Measurements from ENCODE around the gene WIPI1.
A peak's percentile ranks its signal among the peaks of the same experiment; 100 is the strongest.
"Not testable (repeated sequence)": the region's sequence is repeated elsewhere in the genome, so short reads cannot be mapped to it uniquely, and the experiment has no call there.

The WIPI1 gene

GRCh38 chr17:68435876-68436842 is 21.1 kb downstream of the WIPI1 start:
- peak; percentile 73 for DNase-seq

GRCh38 chr17:68435361-68435760 is 21.9 kb downstream of the WIPI1 start:
- no peak for DNase-seq

- no peak for DNase-seq
These were observed 23.3 kb downstream of the WIPI1 start for GRCh38 chr17:68433911-68434508.

- DNase-seq: no peak
These were observed 24.1 kb downstream of the WIPI1 start for GRCh38 chr17:68433211-68433610.

GRCh38 chr17:68432086-68432864 is 25.0 kb downstream of the WIPI1 start:
- no peak for DNase-seq

DNA sequence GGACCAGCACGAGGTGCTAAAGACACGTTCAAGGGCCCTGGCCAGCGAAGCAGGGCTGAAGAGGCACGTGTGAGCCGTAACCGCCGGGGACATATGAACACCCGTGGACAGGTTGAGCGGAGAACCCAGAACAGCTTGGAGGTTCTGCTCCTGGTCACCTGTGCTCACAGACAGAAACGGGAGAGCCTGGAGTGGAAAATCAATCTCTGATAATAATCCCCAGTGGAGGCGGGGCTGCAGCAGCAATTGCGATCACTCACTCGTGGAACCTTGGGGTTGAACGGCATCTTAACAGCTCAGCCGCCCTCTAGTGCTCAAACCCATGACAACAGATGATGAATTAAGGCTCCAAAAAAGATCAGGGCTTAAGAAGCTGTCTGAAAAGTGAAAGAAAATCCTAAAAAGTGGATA is 25.6 kb downstream of the WIPI1 start:
- DNase-seq: no peak

DNA sequence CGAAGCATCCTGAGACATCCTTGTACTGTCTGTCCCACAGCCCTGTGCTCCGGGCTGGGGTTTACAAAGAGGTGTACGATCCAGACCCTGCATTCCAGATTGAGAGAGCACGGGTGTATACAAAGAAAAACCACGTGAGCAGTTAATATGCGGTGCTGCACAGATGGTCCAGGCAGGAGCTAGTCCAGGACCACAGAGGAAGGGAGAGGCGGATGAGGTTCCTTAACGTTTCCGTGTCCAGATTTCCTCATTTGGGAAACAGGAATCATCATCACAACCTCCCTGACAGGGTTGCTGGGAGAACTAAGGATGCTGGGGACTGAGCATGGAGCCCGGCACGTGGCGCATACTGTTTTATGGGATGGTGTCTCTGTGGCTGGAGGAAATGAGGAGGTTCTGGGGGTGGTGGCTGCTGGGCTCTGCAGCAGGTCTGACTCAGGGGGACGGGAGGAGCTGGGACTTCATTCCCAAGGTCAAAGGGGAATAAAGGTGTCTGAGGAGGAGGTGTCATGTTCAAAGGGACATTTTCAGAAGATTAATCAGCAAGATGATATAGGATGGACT is 26.2 kb downstream of the WIPI1 start:
- DNase-seq: no peak

DNA sequence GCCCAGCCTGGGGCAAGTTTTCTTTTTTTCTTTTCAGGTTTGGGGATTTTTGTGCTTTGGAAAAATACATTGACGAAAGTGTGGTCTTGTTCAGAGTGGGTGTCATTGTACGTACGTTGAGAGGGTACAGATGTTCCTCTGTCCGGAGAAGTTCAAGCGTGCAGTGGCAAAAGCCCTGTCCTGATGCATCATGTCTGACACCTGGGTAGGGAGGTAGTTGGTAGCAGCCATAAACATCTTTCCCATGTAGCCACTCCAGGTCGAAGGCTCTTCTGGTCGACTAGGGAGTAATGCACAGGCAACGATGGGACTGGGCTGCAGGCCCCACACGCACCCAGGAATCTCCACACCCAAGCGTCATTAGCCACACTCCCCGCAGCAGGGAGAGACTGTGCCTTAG is 27.4 kb downstream of the WIPI1 start:
- DNase-seq: no peak

DNA sequence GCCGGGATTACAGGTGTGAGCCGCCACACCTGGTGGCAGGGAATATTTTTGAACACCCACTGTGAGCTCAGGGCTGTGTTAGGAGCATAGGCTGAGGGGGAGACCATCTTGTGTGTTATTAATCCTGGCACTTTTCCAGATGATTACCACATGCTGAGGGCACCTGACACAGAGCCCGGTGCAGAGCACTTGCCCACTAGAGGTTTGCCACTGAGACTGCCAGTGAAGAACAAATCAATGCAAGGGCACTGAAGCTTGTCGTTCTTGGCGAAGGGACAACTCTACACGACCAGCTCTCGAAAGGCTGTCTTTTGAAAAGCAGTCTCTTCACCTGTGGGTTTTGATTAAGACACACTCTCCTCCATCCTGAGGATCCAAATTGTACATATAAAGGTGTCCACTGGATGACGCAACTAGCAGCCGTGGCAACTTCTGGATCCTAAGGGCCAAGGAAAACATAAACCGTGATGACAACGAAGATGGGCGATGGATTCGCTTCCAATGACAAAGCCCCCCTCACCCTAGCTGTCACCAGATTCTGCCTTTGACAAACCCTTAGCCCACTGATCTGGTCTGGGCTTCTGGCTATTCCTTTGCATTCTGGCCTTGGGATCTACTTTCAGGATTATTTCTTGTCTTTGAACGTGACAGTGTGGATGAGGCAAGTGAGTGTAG is 28.7 kb downstream of the WIPI1 start:
- no peak for DNase-seq

DNA sequence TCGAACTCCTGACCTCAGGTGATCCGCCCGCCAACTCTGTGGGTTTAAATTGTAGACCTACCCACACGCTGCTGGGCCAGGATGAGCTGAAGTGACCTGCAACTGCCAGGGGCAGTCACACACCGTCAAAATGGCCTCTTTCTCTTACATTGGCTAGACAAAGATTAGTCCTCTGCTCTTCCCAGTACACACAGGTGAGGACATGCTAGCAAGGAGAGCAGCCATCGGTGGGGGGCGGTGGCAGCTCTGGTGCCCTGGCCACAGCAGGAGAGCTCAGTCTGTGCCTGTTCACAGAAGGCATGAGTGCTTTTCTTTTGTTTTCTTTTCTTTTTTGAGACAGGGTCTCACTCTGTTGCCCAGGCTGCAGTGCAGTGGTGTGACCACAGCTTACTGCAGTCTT is 29.7 kb downstream of the WIPI1 start:
- DNase-seq: no peak

GRCh38 chr17:68425979-68426378 is 31.3 kb downstream of the WIPI1 start:
- no peak for DNase-seq

DNA sequence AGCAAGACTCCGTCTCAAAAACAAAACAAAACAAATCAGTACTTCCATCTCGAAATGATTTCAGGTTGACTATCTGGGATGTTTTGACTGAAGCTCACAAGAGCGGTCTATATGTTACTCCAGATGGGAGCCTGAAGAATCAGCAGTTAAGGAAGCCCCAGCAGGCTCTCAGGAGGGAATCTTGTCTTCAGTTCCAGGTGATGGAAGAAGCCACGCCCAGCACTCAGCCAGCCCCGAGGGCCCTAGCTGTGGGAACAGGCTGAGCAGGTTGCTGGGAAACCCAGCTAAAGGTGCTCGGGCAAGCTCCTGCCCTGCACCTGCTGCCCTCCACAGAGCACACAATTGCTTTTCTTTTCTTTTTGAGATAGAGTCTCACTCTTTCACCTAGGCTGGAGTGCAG is 32.4 kb downstream of the WIPI1 start:
- DNase-seq: no peak

DNA sequence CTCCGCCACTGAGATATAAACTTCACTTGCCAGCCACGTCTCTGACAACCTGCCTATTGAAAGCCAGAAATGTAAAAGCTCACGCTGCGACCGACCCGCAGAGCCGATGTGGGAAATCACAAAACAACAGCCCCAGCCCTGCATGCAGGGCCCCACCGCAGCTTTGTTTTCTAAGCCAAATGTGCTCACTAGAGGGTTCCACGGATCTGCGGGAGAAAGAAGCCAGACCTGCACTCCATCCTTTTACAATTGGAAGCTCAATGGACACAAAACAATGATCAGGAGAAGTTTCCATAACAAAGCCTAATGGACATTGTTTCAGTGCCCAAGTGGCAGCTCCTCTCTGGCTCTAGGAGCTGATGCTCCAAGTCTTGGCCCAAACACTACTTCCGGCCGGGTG is 33.1 kb downstream of the WIPI1 start:
- DNase-seq: no peak

GRCh38 chr17:68423251-68423650 is 34.0 kb downstream of the WIPI1 start:
- DNase-seq: no peak

DNA sequence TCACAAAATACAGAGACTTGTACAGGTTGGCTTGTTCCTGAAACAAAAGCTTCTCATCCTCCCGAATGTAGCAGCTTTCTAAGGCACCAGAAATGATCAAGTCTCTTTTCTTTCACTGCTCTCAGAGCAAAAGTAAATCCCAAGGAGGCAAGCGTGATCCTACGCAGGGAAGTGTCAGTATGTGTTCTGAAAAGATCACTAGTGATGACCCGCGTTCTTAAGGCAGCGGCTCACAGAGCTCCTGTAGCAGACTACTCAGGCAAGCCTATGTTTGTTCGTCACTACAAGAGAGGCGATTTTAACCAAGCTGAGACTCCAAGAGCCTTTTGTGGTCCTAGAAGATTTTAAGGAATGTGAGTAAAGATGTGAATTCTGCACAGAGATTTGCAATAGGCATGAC is 34.5 kb downstream of the WIPI1 start:
- no peak for DNase-seq

GRCh38 chr17:68421486-68421885 is 35.8 kb downstream of the WIPI1 start:
- no peak for DNase-seq

GRCh38 chr17:68420065-68420464 is 37.2 kb downstream of the WIPI1 start:
- DNase-seq: no peak

GRCh38 chr17:68418876-68419275 is 38.4 kb downstream of the WIPI1 start:
- DNase-seq: no peak

DNA sequence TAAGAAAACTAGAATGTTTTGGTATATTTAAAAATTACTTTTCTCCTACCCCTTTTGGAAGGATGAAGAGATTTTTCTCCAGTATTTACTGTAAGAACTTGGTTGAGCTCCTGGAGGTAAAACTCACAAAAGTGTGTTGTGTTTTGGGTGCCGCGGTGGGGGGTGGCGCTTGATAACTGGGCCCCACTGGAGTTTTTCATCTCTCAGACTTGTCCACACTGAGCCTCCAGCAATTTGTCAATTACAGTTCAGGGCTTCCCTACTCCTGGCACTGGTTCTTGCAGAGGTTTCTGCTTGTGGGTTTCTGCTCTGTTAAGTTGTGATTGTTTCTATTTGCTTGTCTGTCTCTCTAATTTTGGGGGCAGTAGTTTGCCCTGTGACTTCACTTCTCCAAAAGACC is 40.0 kb downstream of the WIPI1 start:
- DNase-seq: no peak

- DNase-seq: not testable (repeated sequence)
These were observed 42.4 kb downstream of the WIPI1 start for GRCh38 chr17:68414901-68415300.

GRCh38 chr17:68413597-68414560 is 43.4 kb downstream of the WIPI1 start:
- DNase-seq: peak; percentile 36

Measured in fibroblast of upper back skin (primary cell).